ENCODE data around the gene CD300LF.

Gene CD300LF

GRCh38 chr17:74752822-74753401 lies 40.2 kb upstream of the CD300LF start:
- DNase-seq (ENCODE audit: low read depth in 2 of 2) = no peak
- H3K4me3 ChIP-seq (replicated peaks in 1 of 2; ENCODE audit: low read depth in 2 of 2, low read length in 2 of 2) = no peak overlapping the region
- no peak for TF ChIP-seq CTCF (IDR thresholded peaks at IDR 0.05; ENCODE audit: low read depth, low read length)

GRCh38 chr17:74752415-74752814 lies 39.7 kb upstream of the CD300LF start:
- H3K4me3 ChIP-seq (replicated peaks in 1 of 2; ENCODE audit: low read depth in 2 of 2, low read length in 2 of 2) = no peak overlapping the region
- no peak for DNase-seq (ENCODE audit: low read depth in 2 of 2)
- no peak for TF ChIP-seq CTCF (IDR thresholded peaks at IDR 0.05; ENCODE audit: low read depth, low read length)

- H3K4me3 ChIP-seq (replicated peaks in 1 of 2; ENCODE audit: low read depth in 2 of 2, low read length in 2 of 2) = peak overlapping the region in 1 of 2 donors; percentile 77
- TF ChIP-seq CTCF (IDR thresholded peaks at IDR 0.05; ENCODE audit: low read depth, low read length) = no peak
- no peak for DNase-seq (ENCODE audit: low read depth in 2 of 2)
Observed at GRCh38 chr17:74750327-74751069, 37.8 kb upstream of the CD300LF start.

- no peak for TF ChIP-seq CTCF (IDR thresholded peaks at IDR 0.05; ENCODE audit: low read depth, low read length)
- no peak for DNase-seq (ENCODE audit: low read depth in 2 of 2)
- H3K4me3 ChIP-seq (replicated peaks in 1 of 2; ENCODE audit: low read depth in 2 of 2, low read length in 2 of 2) = peak overlapping the region; percentile 77 to 78
Observed at GRCh38 chr17:74750039-74750326, 37.3 kb upstream of the CD300LF start.

- no peak for DNase-seq (ENCODE audit: low read depth in 2 of 2)
- H3K4me3 ChIP-seq (replicated peaks in 1 of 2; ENCODE audit: low read depth in 2 of 2, low read length in 2 of 2) = peak overlapping the region; percentile 77 to 78
- TF ChIP-seq CTCF (IDR thresholded peaks at IDR 0.05; ENCODE audit: low read depth, low read length) = no peak
Observed at GRCh38 chr17:74749279-74750038, 36.7 kb upstream of the CD300LF start.

- peak within 1 kb of the TSS; percentile 77 to 78 for H3K4me3 ChIP-seq (replicated peaks in 1 of 2; ENCODE audit: low read depth in 2 of 2, low read length in 2 of 2)
- no peak for TF ChIP-seq CTCF (IDR thresholded peaks at IDR 0.05; ENCODE audit: low read depth, low read length)
- peak; percentile 83 to 93 for DNase-seq (ENCODE audit: low read depth in 2 of 2)
Observed at GRCh38 chr17:74748529-74749278, 36.0 kb upstream of the CD300LF start, which contains the start of gene NHERF1. Gene NHERF1, plus strand, starts transcription at chr17:74748628. Its CDS starts 219 bp downstream, at chr17:74748847.

All from cardiac fibroblast (primary cell).